Pulmonary artery endothelial cell (primary cell): Measurements from ENCODE around the gene ASXL2. TPM values are rescaled to one million over a fixed set of nuclear protein-coding genes. Genes with fewer than 3 reads are reported as not detected.
"Not testable (repeated sequence)": the region's sequence is repeated elsewhere in the genome, so short reads cannot be mapped to it uniquely, and the experiment has no call there.

Source experiments
- DNase-seq: peaks from one replicate; pipeline ENCODE4 v3.0.0-alpha.2; 2011; ENCODE audit warnings: low read depth, low spot score
- total RNA-seq: library from RNA; depleted of rRNA; stranded (reverse); fragments of >200 nt; gene quantifications from 2 replicates; pipeline ENCODE4 v1.2.3, GENCODE V29; 2014

The ASXL2 gene
- total RNA-seq, 1 donor from 2014 or later: 5.1 TPM

DNA sequence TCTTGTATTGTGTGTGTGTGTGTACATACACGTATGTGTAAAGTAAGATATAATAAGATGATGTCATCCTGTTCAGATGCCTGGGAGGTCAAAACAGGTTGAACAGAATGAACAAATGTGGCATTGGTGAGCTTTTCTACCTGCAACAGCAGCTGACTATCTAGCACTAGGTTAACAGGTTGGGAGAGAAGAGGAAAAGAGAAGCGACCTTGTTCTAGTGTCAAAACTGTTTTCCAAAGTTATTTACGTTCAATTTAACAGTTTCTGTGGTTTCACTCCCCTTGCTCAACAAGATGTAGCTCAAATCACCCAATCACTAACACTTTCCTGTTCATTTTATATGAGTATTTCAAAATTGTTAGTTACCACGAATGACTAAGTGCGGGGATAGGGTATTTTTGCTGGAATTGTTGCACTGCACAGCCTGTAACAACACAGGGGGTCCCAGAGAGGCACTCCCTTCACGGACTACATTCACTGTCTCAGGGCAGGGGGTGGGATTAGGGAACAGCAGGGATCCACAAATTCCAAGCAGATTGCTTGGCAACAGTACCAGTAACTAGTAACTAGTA is 137.4 kb downstream of the ASXL2 start:
- DNase-seq: no peak

DNA sequence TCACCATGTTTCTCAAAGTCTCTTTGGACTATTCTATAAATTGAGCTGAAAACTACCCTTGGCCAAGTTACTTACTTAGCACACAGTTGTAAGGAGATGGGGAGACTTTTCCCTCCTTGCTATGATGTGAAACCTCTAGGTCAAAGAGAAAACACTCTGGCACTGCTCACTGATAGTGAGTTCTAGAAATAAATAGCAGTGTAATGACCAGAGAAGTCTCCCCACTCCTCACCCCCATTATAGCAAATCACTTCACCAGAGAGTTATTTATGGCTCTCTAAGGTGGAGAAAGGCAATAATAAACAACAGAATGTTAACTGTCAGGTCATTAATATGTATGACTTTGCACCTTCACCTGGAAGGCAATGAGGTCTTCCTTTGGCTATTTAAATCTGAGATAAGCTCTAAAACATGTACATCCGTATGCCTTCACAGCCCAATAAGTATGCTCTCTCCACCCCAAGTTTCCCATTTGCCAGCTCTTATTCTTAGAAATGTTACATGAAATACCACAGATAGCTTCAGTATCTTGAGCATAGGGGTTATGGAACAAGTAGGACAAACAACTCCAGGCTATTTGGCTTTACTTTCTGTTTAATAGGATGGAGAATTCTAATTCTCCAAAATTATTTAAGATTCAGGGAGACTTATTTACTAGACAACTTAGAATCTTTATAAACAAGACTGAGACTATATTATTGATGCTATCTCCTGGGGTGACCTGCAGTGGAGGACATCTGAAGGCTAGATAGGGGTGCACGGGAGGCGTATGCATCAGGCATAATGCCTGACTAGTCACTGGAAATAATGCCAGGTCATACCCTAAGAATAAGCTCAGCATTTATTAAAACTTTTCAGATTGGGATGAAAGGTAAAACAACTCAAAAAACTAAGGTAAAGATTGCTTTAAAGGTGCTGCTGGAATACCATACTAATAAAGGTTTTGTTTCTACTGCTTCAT is 139.6 kb downstream of the ASXL2 start:
- DNase-seq: no peak

DNA sequence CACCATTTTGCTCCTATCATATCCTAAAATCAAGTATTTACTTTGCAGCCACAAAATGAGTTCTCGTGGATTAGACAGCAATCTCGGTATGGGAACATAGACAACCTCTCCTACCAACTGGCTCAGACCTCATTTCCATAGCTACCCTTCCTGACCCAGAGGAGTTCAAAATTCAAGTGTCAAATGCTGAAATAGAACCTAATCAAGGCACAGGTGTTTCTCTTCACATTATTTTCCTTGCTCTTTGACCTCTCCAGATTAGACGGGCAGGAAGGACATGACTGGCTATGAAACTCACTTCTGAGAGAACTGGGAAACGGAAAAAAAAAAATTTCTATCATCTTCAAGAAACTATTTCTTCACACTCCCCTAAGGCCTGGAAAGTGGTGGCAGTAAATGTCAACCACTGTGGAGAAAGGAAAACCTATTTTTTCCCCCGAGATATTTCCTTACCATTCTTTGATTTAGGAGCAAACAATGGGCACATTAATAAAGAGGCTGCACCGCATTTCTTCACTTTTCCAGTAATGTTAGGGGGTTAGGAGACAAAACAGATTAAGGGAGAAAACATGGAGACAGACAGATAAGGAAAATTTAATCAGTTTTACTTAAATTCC is 141.3 kb downstream of the ASXL2 start:
- DNase-seq: no peak

DNA sequence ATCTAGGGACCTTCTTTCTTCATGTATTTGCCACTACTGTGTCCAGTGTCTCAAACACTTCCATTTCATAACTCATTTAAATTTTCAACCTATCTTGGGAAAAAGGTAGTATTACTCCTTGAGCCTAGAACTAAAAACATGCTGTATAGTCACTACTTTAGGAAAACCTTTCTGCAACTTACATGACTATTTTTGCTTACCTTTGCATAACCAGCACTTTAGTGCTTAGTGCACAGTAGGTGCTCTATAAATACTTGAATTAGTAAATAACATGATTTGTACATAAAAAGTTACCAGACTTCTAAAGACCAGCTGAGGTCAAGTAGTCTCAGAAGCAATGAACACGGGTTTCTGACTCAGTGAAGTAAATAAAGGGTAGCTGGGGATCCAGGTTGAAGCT is 142.5 kb downstream of the ASXL2 start:
- DNase-seq: no peak

- DNase-seq: no peak
These were observed 149.7 kb downstream of the ASXL2 start for GRCh38 chr2:25728559-25728958.

GRCh38 chr2:25726522-25726921 is 151.8 kb downstream of the ASXL2 start:
- no peak for DNase-seq

DNA sequence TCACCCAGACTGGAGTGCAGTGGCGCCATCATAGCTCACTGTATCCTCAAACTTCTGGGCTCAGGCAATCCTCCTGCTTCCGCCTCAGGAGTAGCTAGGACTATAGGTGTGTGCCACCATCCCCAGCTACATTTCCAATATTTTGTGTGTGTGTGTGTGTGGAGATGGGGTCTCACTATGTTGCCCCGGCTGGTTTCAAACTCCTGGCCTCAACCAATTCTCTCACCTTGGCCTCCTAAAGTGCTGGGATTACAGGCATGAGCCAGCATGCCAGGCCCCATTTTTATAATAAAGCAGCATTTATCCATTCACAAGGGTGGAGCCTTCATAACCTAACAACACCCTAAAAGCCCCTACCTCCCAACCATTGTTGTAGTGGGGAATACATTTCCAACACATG is 152.4 kb downstream of the ASXL2 start:
- DNase-seq: no peak

- DNase-seq: no peak
These were observed 153.5 kb downstream of the ASXL2 start for GRCh38 chr2:25724756-25725155.

GRCh38 chr2:25722224-25722623 is 156.1 kb downstream of the ASXL2 start:
- no peak for DNase-seq

- no peak for DNase-seq
These were observed 157.7 kb downstream of the ASXL2 start for GRCh38 chr2:25720575-25720974.

- no peak for DNase-seq
These were observed 163.5 kb downstream of the ASXL2 start for GRCh38 chr2:25714740-25715139.

DNA sequence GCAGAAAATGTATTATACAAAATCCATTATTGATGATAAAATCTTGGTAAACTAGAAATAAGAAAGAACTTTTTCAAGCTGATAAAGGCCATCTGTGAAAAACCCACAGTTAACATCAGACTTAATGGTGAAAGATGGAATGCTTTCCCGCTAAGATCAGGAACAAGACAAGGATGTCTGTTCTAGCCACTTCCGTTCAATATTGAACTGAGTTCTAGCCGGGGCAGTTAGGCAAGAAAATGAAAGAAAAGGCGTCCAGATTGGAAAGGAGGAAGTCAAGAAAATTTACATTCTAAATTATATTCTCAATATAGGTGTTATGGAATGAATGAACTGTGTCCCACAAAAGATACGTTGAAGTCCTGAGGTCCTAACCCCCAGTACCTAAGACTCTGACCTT is 165.8 kb downstream of the ASXL2 start:
- DNase-seq: no peak

DNA sequence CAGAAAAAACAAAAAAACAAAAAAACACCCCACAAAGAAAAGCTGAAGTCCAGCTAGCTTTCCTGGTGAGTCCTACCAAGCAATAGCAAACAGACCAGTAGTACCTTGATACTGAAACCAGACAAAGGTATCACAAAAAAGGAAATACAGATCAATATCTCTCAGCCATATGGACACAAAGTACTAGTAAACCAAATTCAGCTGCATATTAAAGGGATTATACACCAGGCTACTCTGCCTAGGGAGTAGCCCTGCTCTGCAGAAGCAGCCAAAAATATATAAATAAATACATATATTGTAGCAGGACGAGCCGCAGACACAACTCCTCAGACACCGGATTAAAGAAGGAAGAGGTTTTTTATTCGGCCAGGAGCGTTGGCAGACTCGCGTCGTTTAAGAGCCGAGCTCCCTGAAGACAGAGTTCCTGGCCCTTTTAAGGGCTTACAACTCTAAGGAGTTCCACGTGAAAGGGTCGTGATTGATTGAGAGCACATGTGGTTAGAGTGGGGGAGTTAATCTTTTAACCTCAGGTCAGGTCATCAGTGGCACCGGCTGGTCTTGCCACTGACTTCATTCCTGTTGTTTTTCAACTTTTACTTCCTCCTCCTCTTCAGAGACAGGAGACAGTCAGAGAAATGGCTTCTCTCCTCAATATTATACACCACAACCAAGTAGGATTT is 166.5 kb downstream of the ASXL2 start:
- DNase-seq: no peak

DNA sequence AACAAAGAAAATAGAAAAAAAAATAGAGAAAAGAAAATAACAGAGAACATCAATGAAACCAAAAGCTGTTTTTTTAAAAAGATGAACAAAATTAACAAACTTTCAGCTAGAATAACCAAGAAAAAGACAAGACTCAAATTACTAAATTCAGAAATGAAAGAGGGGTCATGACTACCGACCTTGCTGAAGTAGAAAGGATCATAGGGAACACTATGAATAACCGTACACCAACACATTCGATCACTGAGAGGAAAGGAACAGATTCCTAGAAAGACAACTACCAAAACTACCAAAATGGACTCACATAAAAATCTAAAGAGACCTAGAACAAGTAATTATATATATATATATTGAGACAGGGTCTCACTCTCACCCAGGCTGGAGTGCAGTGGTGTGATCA is 167.5 kb downstream of the ASXL2 start:
- DNase-seq: no peak

DNA sequence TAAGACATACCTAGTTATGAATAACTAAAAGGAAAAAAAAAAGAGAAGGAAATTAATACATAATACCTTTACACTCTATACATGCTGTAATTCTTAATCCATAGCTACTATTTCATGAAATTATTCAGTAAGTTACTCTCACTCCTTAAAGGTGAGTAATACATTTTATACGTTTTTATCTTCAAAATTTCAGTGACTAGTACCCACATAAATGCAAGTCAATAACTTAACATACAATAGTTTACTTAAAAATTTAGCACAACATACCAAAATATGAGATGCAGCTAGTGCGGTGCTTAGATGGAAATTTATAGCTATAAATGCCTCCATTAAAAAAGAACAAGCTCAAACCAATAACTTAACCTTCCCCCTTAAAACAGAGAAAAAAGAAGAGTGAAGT is 168.9 kb downstream of the ASXL2 start:
- no peak for DNase-seq

DNA sequence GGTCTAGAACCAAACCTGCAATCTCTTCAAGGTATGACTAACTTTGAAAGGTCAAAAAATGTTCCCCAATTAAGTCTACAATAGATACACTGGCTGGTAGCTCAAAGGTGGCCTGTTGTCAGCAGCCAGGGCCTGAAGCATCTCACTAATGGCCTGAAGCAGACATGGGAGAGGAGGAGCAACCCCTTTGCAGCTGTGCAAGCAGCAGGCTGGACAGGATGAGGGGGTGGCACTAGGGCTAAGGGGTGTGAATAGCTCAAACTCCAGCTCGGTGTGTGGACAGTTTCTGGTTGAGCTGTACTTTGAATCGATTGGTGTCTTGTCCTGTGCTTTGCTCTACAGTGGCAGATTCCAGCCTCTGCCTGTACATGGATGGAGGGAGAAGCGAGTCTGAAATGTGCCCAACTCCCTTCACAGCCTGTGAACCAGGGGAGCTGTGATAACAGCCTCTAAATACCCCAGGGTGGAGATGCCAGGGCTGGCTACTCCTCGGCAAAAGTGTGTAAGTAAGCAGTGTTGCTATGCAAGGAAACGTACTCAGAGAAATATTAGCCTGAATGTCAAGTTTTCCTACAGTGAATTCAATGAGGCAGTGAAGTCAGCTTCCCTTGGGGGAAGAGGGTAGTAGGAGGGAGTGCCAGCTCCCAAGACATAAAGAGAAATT is 170.2 kb downstream of the ASXL2 start:
- DNase-seq: no peak

GRCh38 chr2:25705575-25705974 is 172.7 kb downstream of the ASXL2 start:
- not testable (repeated sequence) for DNase-seq

DNA sequence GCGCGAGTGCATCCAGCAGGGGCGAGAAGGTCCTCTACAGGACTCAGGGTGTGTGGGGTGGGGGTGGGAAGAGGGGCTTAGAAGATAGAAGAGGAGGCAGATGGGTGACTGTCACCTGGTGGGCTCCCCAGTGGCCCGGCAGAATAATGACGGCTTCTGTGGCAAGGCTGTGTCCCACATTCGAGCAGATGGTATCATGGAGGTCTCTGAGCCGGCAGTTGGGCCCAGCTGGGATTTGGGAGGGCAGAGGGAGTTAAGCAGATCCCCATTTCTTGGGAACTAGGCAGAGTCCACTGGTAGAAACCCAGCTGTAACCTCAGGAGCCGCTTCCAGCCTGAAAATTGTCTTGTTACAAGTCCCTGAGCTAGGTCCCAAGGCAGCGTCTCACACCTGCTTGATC is 176.5 kb downstream of the ASXL2 start:
- DNase-seq: no peak

DNA sequence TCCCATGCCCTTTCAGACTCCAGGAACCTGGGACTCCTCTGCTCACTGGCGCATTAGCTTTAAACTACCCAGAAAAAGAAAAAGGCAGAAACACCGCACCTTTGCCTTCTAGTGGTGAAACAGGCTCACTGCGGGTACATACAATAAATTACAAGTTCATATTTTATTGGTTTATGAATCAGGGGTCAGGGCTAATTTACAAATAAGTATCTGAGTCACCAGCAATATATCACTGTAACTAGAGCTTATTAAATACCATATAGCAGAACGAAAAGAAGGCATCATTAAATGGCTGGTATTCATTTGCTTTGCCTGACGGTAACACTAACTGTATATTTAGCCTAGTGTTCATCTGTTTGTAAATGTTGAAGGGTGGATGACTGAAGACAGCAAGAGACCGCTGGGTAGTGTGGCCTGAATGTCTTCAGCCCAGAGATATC is 178.0 kb downstream of the ASXL2 start:
- no peak for DNase-seq

DNA sequence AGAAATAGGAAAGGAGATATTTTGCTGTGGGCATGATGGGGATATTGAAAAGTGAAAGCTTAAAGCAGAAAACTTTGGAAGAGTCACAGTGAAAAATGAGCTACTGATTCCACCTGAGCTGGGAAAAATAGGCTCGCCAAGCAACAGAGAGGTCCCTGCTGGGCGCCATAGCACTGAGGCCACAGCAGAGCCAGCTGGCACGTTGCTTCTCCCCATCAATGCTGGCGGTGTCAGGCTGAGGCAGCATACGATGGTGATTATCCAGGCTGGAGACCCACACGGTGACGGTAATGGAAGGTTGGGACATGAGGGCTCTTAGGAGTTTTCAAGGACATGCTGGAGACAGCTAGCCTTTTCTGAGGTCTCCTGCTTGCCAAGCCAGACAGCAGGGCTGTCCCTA is 179.1 kb downstream of the ASXL2 start:
- no peak for DNase-seq

GRCh38 chr2:25698752-25699151 is 179.5 kb downstream of the ASXL2 start:
- no peak for DNase-seq
